Measurements from ENCODE around the gene TMEM101. TPM values are rescaled to one million over a fixed set of nuclear protein-coding genes. Genes with fewer than 3 reads are reported as not detected.

TMEM101 gene
- total and polyA plus RNA-seq, 2 of the 13 experiments (the other 11 are each of a cell fraction or from before 2014, with no cell fraction given) = 72.0 to 100 TPM

DNA sequence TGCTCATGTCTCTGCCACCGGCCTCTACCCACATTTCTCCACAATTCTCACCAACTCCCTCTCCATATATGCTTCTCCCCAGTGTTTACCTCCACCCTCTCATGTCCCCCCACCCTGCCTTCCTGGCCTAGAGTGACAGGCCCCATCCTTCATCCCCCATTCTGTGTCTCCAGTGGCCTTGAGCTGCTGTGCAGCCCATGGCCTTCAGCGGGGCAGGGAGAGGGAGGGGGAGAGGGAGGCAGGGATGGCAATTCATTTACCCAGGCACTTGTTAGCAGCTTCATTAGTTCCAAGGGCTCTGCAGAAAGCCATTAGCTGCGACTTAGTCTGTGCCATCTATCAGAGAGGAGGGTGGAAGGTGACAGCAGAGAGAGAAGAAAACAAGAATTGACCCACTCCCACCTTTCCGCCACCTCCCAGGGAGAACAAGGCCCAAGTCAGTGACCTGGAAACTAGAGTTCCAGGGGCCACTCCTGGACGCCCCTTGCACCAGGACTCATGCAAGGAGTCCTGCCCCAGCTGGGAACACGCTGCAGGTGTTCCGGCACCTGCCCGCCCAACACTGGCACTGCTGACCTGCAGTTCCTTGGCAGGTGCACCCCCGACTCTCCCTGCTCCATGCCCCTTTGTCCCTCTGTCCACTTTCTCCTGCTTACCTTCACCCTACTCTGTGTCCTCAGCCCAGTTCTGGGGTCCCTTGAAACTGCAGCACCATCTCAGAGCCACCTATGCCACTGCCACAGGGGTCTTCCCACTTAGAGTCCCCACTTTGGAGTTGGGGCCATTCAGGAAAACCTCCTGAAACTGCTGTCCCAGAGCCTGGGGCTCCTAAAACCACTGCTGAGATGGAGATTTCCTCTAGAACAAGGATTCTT is 37.6 kb downstream of the TMEM101 start (continued):
- TF ChIP-seq, protein P1, sequence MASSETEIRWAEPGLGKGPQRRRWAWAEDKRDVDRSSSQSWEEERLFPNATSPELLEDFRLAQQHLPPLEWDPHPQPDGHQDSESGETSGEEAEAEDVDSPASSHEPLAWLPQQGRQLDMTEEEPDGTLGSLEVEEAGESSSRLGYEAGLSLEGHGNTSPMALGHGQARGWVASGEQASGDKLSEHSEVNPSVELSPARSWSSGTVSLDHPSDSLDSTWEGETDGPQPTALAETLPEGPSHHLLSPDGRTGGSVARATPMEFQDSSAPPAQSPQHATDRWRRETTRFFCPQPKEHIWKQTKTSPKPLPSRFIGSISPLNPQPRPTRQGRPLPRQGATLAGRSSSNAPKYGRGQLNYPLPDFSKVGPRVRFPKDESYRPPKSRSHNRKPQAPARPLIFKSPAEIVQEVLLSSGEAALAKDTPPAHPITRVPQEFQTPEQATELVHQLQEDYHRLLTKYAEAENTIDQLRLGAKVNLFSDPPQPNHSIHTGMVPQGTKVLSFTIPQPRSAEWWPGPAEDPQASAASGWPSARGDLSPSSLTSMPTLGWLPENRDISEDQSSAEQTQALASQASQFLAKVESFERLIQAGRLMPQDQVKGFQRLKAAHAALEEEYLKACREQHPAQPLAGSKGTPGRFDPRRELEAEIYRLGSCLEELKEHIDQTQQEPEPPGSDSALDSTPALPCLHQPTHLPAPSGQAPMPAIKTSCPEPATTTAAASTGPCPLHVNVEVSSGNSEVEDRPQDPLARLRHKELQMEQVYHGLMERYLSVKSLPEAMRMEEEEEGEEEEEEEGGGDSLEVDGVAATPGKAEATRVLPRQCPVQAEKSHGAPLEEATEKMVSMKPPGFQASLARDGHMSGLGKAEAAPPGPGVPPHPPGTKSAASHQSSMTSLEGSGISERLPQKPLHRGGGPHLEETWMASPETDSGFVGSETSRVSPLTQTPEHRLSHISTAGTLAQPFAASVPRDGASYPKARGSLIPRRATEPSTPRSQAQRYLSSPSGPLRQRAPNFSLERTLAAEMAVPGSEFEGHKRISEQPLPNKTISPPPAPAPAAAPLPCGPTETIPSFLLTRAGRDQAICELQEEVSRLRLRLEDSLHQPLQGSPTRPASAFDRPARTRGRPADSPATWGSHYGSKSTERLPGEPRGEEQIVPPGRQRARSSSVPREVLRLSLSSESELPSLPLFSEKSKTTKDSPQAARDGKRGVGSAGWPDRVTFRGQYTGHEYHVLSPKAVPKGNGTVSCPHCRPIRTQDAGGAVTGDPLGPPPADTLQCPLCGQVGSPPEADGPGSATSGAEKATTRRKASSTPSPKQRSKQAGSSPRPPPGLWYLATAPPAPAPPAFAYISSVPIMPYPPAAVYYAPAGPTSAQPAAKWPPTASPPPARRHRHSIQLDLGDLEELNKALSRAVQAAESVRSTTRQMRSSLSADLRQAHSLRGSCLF (CRISPR knock-in tag; IDR thresholded peaks at IDR 0.05; ENCODE audit: borderline replicate concordance) = no peak
- no peak for TF ChIP-seq ZKSCAN8 (CRISPR knock-in tag; IDR thresholded peaks at IDR 0.05; ENCODE audit: borderline replicate concordance)
- TF ChIP-seq, protein P2, sequence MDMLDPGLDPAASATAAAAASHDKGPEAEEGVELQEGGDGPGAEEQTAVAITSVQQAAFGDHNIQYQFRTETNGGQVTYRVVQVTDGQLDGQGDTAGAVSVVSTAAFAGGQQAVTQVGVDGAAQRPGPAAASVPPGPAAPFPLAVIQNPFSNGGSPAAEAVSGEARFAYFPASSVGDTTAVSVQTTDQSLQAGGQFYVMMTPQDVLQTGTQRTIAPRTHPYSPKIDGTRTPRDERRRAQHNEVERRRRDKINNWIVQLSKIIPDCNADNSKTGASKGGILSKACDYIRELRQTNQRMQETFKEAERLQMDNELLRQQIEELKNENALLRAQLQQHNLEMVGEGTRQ (IDR thresholded peaks at IDR 0.05; ENCODE audit: low read depth, low read length) = no peak
- TF ChIP-seq, protein P2 (CRISPR knock-in tag; IDR thresholded peaks at IDR 0.05; ENCODE audit: borderline replicate concordance) = no peak
- no peak for TF ChIP-seq KAT8 (CRISPR knock-in tag; IDR thresholded peaks at IDR 0.05)
- no peak for TF ChIP-seq ATAD3A (CRISPR knock-in tag; IDR thresholded peaks at IDR 0.05)
- TF ChIP-seq MIER3 (CRISPR knock-in tag; IDR thresholded peaks at IDR 0.05; ENCODE audit: borderline replicate concordance) = no peak
- TF ChIP-seq DNMT3B (CRISPR knock-in tag; conservative IDR thresholded peaks at IDR 0.05) = no peak
- TF ChIP-seq MTA1 (CRISPR knock-in tag; IDR thresholded peaks at IDR 0.05; ENCODE audit: borderline replicate concordance) = 0 out of 2 replicates have a peak, but pooled peaks have one; percentile 46
- TF ChIP-seq, protein P3, sequence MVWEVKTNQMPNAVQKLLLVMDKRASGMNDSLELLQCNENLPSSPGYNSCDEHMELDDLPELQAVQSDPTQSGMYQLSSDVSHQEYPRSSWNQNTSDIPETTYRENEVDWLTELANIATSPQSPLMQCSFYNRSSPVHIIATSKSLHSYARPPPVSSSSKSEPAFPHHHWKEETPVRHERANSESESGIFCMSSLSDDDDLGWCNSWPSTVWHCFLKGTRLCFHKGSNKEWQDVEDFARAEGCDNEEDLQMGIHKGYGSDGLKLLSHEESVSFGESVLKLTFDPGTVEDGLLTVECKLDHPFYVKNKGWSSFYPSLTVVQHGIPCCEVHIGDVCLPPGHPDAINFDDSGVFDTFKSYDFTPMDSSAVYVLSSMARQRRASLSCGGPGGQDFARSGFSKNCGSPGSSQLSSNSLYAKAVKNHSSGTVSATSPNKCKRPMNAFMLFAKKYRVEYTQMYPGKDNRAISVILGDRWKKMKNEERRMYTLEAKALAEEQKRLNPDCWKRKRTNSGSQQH (CRISPR knock-in tag; IDR thresholded peaks at IDR 0.05; ENCODE audit: low read depth) = no peak
- TF ChIP-seq FOXO1 (CRISPR knock-in tag; IDR thresholded peaks at IDR 0.05) = peak; percentile 46
- TF ChIP-seq ZNF777 (CRISPR knock-in tag; IDR thresholded peaks at IDR 0.05) = no peak
- no peak for TF ChIP-seq NBN (conservative IDR thresholded peaks at IDR 0.05)
- no peak for TF ChIP-seq ZNF841 (CRISPR knock-in tag; IDR thresholded peaks at IDR 0.05; ENCODE audit: borderline replicate concordance)
- TF ChIP-seq, protein P4, sequence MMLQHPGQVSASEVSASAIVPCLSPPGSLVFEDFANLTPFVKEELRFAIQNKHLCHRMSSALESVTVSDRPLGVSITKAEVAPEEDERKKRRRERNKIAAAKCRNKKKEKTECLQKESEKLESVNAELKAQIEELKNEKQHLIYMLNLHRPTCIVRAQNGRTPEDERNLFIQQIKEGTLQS (CRISPR knock-in tag; IDR thresholded peaks at IDR 0.05) = no peak
- peak; percentile 30 for TF ChIP-seq RARA (CRISPR knock-in tag; IDR thresholded peaks at IDR 0.05)
- TF ChIP-seq FOXA3 (CRISPR knock-in tag; IDR thresholded peaks at IDR 0.05) = no peak
- no peak for TF ChIP-seq ZNF143 (CRISPR knock-in tag; IDR thresholded peaks at IDR 0.05)
- TF ChIP-seq ZFP36L2 (CRISPR knock-in tag; IDR thresholded peaks at IDR 0.05) = no peak
- TF ChIP-seq MED1 (CRISPR knock-in tag; IDR thresholded peaks at IDR 0.05) = no peak
- no peak for TF ChIP-seq MATR3 (CRISPR knock-in tag; IDR thresholded peaks at IDR 0.05)
- TF ChIP-seq, protein P5, sequence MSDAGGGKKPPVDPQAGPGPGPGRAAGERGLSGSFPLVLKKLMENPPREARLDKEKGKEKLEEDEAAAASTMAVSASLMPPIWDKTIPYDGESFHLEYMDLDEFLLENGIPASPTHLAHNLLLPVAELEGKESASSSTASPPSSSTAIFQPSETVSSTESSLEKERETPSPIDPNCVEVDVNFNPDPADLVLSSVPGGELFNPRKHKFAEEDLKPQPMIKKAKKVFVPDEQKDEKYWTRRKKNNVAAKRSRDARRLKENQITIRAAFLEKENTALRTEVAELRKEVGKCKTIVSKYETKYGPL (CRISPR knock-in tag; IDR thresholded peaks at IDR 0.05) = no peak

Measured in HepG2 (cell line).